Right ventricle myocardium superior (tissue), 1 donor: ENCODE measurements around the gene ZNF785. TPM values are rescaled to one million over a fixed set of nuclear protein-coding genes. Genes with fewer than 3 reads are reported as not detected.
A peak's percentile ranks its signal among the peaks of the same experiment; 100 is the strongest.
"Not testable (repeated sequence)": the region's sequence is repeated elsewhere in the genome, so short reads cannot be mapped to it uniquely, and the experiment has no call there.

ENCODE experiments used
- ATAC-seq: fragments of 200-7000 bp; cut with Tn5 transposase; one replicate; pipeline ENCODE4 v1.9.1; 2020; ENCODE audit warnings: mild to moderate bottlenecking; ENCODE audit not compliant: poor library complexity
- DNase-seq: peaks from one replicate; pipeline ENCODE4 v3.0.0-alpha.2; 2020
- intact Hi-C: fragments of 100-400 bp; cut with DNase I; formaldehyde crosslinking; loops from one replicate; pipeline ENCODE4 v1.11.2; 2022
- total RNA-seq: library from RNA; stranded (reverse); fragmentation: NEBNext Ultra II Directional; extraction: Animal tissue kit (Norgen Biotek cat#: 25700); gene quantifications from one replicate; pipeline ENCODE4 v1.2.1, GENCODE V29; 2021
- donor health status: DM: no; HTN: yes; CAD: no; lungs with severe emphysema.

ZNF785 gene
- total RNA-seq, 1 donor from 2014 or later: 7.1 TPM

- DNase-seq (peak; percentile 56), ATAC-seq (no peak)
- intact Hi-C loops: loop anchor here (10.0 kb wide), 1 partner anchor 180 kb away; no protein-coding TSS in a partner anchor
Measured at GRCh38 chr16:30605158-30605557, 19.7 kb upstream of the ZNF785 start.

GRCh38 chr16:30604316-30604947 is 18.9 kb upstream of the ZNF785 start:
- intact Hi-C loops: loop anchor here (10.0 kb wide), 1 partner anchor 180 kb away; no protein-coding TSS in a partner anchor
- DNase-seq (no peak), ATAC-seq (peak; percentile 13)

GRCh38 chr16:30603945-30604315 is 18.4 kb upstream of the ZNF785 start:
- DNase-seq (no peak), ATAC-seq (peak; percentile 47)
- intact Hi-C loops: loop anchor here (10.0 kb wide), 1 partner anchor 179 kb away; no protein-coding TSS in a partner anchor

- ATAC-seq (peak; percentile 39), DNase-seq (no peak)
- intact Hi-C loops: loop anchor here (10.0 kb wide), 1 partner anchor 178 kb away; no protein-coding TSS in a partner anchor
Measured at GRCh38 chr16:30602616-30603277, 17.2 kb upstream of the ZNF785 start.

GRCh38 chr16:30601966-30602365 is 16.5 kb upstream of the ZNF785 start:
- no peak for DNase-seq
- intact Hi-C loops: loop anchor here (10.0 kb wide), 1 partner anchor 177 kb away; no protein-coding TSS in a partner anchor
- ATAC-seq: no peak

GRCh38 chr16:30600929-30601328 is 15.4 kb upstream of the ZNF785 start:
- no peak for ATAC-seq
- no peak for DNase-seq
- intact Hi-C loops: loop anchor here (10.0 kb wide), 1 partner anchor 176 kb away; no protein-coding TSS in a partner anchor

GRCh38 chr16:30600215-30600614 is 14.7 kb upstream of the ZNF785 start:
- DNase-seq (no peak), ATAC-seq (no peak)
- intact Hi-C loops: loop anchor here (10.0 kb wide), 1 partner anchor 175 kb away; no protein-coding TSS in a partner anchor

GRCh38 chr16:30592871-30593270 is 7.4 kb upstream of the ZNF785 start:
- DNase-seq (no peak), ATAC-seq (no peak)
- intact Hi-C loops: no loop called here

- DNase-seq, ATAC-seq, intact Hi-C loops: not testable (repeated sequence)
Measured at GRCh38 chr16:30590869-30591268, 5.4 kb upstream of the ZNF785 start.

- intact Hi-C loops: not testable (repeated sequence)
Measured at GRCh38 chr16:30589582-30589981, 4.1 kb upstream of the ZNF785 start.

GRCh38 chr16:30588651-30589050 is 3.2 kb upstream of the ZNF785 start:
- ATAC-seq: no peak
- intact Hi-C loops: no loop called here

More at GRCh38 chr16:30589582-30589981, 4.1 kb upstream of the ZNF785 start:
- not testable (repeated sequence) for DNase-seq, ATAC-seq

GRCh38 chr16:30585022-30585399 is 486 bp downstream of the ZNF785 start:
- intact Hi-C loops: no loop called here
- ATAC-seq (no peak), DNase-seq (no peak)

More at GRCh38 chr16:30588651-30589050, 3.2 kb upstream of the ZNF785 start:
- DNase-seq: no peak

- ATAC-seq (no peak), DNase-seq (no peak)
- intact Hi-C loops: no loop called here
Measured at GRCh38 chr16:30582611-30583340, 2.7 kb downstream of the ZNF785 start.

- intact Hi-C loops: no loop called here
- no peak for DNase-seq
- no peak for ATAC-seq
Measured at GRCh38 chr16:30581457-30581856, 4.0 kb downstream of the ZNF785 start.

- no peak for DNase-seq
- intact Hi-C loops: loop anchor here (5.0 kb wide), 1 partner anchor 47 kb away; the partner anchor contains the start of gene ZNF768
- ATAC-seq: no peak
Measured at GRCh38 chr16:30574678-30575077, 10.8 kb downstream of the ZNF785 start.

GRCh38 chr16:30571445-30572322 is 13.8 kb downstream of the ZNF785 start, which contains the start of gene ZNF688:
Gene ZNF688 (minus strand): TSS chr16:30571714. CDS start chr16:30571629, 85 bp downstream.
- ATAC-seq: peak; percentile 90
- DNase-seq: peak; percentile 96
- intact Hi-C loops: loop anchor here (5.0 kb wide), 1 partner anchor 44 kb away; the partner anchor contains the start of gene ZNF768

GRCh38 chr16:30570636-30571444 is 14.7 kb downstream of the ZNF785 start:
- ATAC-seq (peak; percentile 30), DNase-seq (peak; percentile 54)
- intact Hi-C loops: loop anchor here (5.0 kb wide), 1 partner anchor 44 kb away; the partner anchor contains the start of gene ZNF768
